ENCODE measurements around the gene SSBP3. TPM values are rescaled to one million over a fixed set of nuclear protein-coding genes. Genes with fewer than 3 reads are reported as not detected.

Gene SSBP3
- total and polyA plus RNA-seq, 2 of the 13 experiments (the other 11 are each of a cell fraction or from before 2014, with no cell fraction given), result 8.5 to 17.6 TPM

GRCh38 chr1:54220004-54220811 lies 186.0 kb downstream of the SSBP3 start (continued):
- no peak for TF ChIP-seq TFE3 (CRISPR knock-in tag; IDR thresholded peaks at IDR 0.05)
- no peak for TF ChIP-seq ZBTB1 (CRISPR knock-in tag; IDR thresholded peaks at IDR 0.05; ENCODE audit: borderline replicate concordance)
- no peak for TF ChIP-seq SKI (IDR thresholded peaks at IDR 0.05; ENCODE audit: partially characterized antibody)
- peak; percentile 58; the same call in 1 of the 2 replicates for TF ChIP-seq ZBTB4 (CRISPR knock-in tag; IDR thresholded peaks at IDR 0.05; ENCODE audit: borderline replicate concordance)
- peak; percentile 88 to 90 for TF ChIP-seq MAFK (conservative IDR thresholded peaks at IDR 0.05 in 1 of 2, IDR thresholded peaks at IDR 0.05 in 1 of 2; ENCODE audit: low read length in 2 of 2)
- TF ChIP-seq ZNF414 (CRISPR knock-in tag; IDR thresholded peaks at IDR 0.05), result no peak
- no peak for TF ChIP-seq KMT2A (CRISPR knock-in tag; IDR thresholded peaks at IDR 0.05)
- TF ChIP-seq SAP130 (CRISPR knock-in tag; IDR thresholded peaks at IDR 0.05; ENCODE audit: low read depth), result no peak; the same call in 1 of the 2 replicates
- TF ChIP-seq WIZ (CRISPR knock-in tag; IDR thresholded peaks at IDR 0.05), result no peak
- TF ChIP-seq ZNF207 (IDR thresholded peaks at IDR 0.05; ENCODE audit: borderline replicate concordance), result no peak
- TF ChIP-seq PAX8 (CRISPR knock-in tag; IDR thresholded peaks at IDR 0.05; ENCODE audit: borderline replicate concordance), result no peak
- TF ChIP-seq NFAT5 (CRISPR knock-in tag; IDR thresholded peaks at IDR 0.05), result no peak
- 0 out of 2 replicates have a peak, but pooled peaks have one; percentile 14 for TF ChIP-seq FOSL2 (CRISPR knock-in tag; IDR thresholded peaks at IDR 0.05)
- no peak for TF ChIP-seq DMAP1 (CRISPR knock-in tag; IDR thresholded peaks at IDR 0.05)
- no peak for TF ChIP-seq BRD4 (CRISPR knock-in tag; IDR thresholded peaks at IDR 0.05)
- TF ChIP-seq RELA (CRISPR knock-in tag; IDR thresholded peaks at IDR 0.05), result no peak
- peak; percentile 43; the same call in 1 of the 2 replicates for TF ChIP-seq ZBTB38 (CRISPR knock-in tag; IDR thresholded peaks at IDR 0.05)
